ENCODE results near the gene LDLR. TPM values are rescaled to one million over a fixed set of nuclear protein-coding genes. Genes with fewer than 3 reads are reported as not detected.
A peak's percentile ranks its signal among the peaks of the same experiment; 100 is the strongest.

LDLR gene
- total RNA-seq, 4 donors from 2014 or later: 26.4 to 275 (median 109) TPM

DNA sequence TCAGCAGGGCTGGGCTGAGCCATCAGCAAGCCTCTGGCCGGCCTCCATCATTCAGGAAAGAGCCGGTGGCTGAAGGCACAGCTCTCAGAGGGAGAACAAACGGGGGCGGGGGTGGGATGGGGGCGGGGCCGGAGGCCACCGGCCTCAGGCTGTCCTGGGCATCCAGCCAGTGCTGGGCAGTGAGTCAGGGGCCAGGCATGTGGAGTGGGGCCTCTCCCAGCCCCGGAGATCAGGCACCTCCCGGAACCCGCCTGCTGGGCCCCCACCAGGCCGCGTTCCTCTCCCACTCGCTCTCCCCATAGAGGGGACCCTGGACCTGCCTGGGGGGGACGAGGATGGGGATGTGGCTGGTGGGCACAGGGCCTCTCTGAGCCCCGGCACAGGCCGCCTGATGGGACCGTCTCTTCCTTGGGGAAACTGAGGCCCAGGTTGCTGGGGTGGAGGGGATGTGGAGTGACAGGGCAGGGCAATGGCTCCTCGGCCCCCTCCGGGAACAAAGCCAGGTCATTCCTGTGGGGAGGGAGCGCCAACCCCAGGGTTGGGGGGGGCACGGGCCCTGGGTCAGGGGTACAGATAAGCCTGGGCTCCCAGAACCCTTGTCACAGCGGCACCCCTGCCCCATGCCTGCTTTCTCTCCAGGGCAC, 53.4 kb downstream of the LDLR start:
- no peaks in the 10 kb centered on the region for H3K27me3 ChIP-seq
- peak overlapping the region; percentile 85 to 96 (median 90) for H3K27ac ChIP-seq
- in situ Hi-C loops (cut with MboI; ENCODE audit: low pct_ligation_motif_present in 1 of 4, low pct_unique_long_range_greater_than_20kb in 1 of 4, low sequenced_read_pairs in 3 of 4) (no loop called here), intact Hi-C loops (cut with DNase I; ENCODE audit: low total_unique reads) (no loop called here)
- no peaks in the 10 kb centered on the region for H3K36me3 ChIP-seq
- WGBS, 2 donors (ENCODE audit: low coverage in 1 of 2): 23% methylated on average over 21 of the region's 22 CpGs; no CpG with 5 or more reads in 1 of the 2 donors
- H3K4me3 ChIP-seq: peak overlapping the region in 1 of 4 donors; percentile 4
- H3K4me1 ChIP-seq: peaks cover 34 to 56% (median 50%) of the 10 kb centered on the region in 4 donors
- TF ChIP-seq POLR2AphosphoS5 (IDR thresholded peaks at IDR 0.05): peak; percentile 39 to 53 (median 48)
- no peak for TF ChIP-seq POLR2A (IDR thresholded peaks at IDR 0.05)
- no peaks in the 10 kb centered on the region for H3K9me3 ChIP-seq
- DNase-seq: peak; percentile 75

DNA sequence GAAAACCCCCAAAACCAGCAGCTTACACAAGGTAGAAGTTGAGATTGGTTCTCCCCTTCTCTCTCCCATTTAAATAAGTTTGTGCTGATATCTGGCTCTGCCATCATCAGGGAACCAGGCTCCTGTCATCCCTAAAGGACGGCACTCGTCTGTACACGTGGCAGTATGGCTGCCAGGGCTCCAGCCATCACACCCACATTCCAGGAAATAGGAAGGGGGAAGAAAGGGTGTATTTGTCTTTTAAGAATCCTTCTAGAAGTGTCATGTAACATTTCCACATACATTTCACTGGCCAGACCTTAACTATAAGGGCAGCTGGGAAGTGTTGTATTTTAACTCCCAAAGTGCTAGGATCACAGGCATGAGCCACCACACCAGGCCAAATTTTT, 56.3 kb downstream of the LDLR start:
- no peak overlapping the region for H3K27ac ChIP-seq
- intact Hi-C loops (cut with DNase I; ENCODE audit: low total_unique reads): no loop called here
- WGBS, 2 donors (ENCODE audit: low coverage in 1 of 2): 98% methylated on average over 3 of the region's 3 CpGs; no CpG with 5 or more reads in 1 of the 2 donors

DNA sequence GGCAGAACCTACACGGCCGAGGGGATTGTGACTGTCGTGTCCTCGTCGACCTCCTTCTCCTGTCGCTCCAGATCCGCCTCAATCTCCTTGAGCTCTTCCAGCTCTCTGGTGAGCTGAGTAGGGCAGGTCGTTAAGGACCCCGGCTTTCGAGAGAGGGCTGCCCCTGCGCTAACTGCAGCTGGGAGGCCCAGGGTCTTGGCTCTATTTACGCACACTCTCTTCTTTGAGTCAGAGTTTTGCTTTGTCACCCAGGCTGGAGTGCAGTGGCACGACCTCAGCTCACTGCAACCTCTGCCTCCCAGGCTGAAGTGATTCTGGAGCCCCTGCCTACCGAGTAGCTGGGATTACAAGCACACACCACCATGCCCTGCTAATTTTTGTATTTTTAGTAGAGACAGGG, 58.7 kb downstream of the LDLR start:
- 90 to 93% methylated on average over 2 to 14 of the region's 14 CpGs for WGBS, 2 donors (ENCODE audit: low coverage in 1 of 2)
- peaks cover 3 to 25% (median 21%) of the 10 kb centered on the region in 4 donors for H3K4me1 ChIP-seq
- peak overlapping the region in 1 of 4 donors; percentile 6 for H3K27ac ChIP-seq
- H3K9me3 ChIP-seq: no peaks in the 10 kb centered on the region
- no peaks in the 10 kb centered on the region for H3K27me3 ChIP-seq
- DNase-seq: no peak
- H3K4me3 ChIP-seq: no peak overlapping the region
- TF ChIP-seq POLR2AphosphoS5 (IDR thresholded peaks at IDR 0.05): no peak
- TF ChIP-seq POLR2A (IDR thresholded peaks at IDR 0.05): no peak
- TF ChIP-seq, protein P1, sequence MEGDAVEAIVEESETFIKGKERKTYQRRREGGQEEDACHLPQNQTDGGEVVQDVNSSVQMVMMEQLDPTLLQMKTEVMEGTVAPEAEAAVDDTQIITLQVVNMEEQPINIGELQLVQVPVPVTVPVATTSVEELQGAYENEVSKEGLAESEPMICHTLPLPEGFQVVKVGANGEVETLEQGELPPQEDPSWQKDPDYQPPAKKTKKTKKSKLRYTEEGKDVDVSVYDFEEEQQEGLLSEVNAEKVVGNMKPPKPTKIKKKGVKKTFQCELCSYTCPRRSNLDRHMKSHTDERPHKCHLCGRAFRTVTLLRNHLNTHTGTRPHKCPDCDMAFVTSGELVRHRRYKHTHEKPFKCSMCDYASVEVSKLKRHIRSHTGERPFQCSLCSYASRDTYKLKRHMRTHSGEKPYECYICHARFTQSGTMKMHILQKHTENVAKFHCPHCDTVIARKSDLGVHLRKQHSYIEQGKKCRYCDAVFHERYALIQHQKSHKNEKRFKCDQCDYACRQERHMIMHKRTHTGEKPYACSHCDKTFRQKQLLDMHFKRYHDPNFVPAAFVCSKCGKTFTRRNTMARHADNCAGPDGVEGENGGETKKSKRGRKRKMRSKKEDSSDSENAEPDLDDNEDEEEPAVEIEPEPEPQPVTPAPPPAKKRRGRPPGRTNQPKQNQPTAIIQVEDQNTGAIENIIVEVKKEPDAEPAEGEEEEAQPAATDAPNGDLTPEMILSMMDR (IDR thresholded peaks at IDR 0.05): no peak
- TF ChIP-seq EP300 (IDR thresholded peaks at IDR 0.05; ENCODE audit: low read depth): no peak
- no peaks in the 10 kb centered on the region for H3K36me3 ChIP-seq
- in situ Hi-C loops (cut with MboI; ENCODE audit: low pct_ligation_motif_present in 1 of 4, low pct_unique_long_range_greater_than_20kb in 1 of 4, low sequenced_read_pairs in 3 of 4): no loop called here
- intact Hi-C loops (cut with DNase I; ENCODE audit: low total_unique reads): no loop called here

More for the DNA sequence above, 56.3 kb downstream of the LDLR start:
- in situ Hi-C loops (cut with MboI; ENCODE audit: low pct_ligation_motif_present in 1 of 4, low pct_unique_long_range_greater_than_20kb in 1 of 4, low sequenced_read_pairs in 3 of 4): no loop called here
- Histone ChIP-seq H3K4me3 (no peak overlapping the region), H3K36me3 (no peaks in the 10 kb centered on the region), H3K9me3 (no peaks in the 10 kb centered on the region), H3K27me3 (no peaks in the 10 kb centered on the region), H3K4me1 (peaks cover 12 to 28% (median 23%) of the 10 kb centered on the region in 4 donors)
- no peak for DNase-seq
- TF ChIP-seq, protein P1 (IDR thresholded peaks at IDR 0.05): no peak
- TF ChIP-seq POLR2A (IDR thresholded peaks at IDR 0.05): no peak

DNA sequence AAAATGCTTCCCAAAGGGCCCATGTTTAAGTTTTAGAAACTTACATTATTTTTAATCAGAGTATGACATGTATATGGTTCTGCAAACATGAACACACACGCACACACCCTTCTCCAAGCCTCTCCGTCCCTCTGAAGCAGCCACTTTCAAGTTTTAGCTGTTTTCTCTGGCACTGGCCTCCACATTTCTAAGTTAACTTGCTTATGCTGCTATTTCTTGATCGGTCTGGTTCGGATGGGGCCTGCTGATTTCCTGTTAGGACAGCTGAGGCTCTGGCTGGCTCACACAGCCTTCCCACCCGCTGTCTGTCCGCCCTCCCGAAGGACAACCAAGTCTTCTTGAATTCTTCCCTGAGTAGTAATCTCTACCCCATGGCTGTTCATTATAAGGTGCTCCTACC, 61.9 kb downstream of the LDLR start:
- H3K4me1 ChIP-seq: peaks cover 10 to 36% (median 26%) of the 10 kb centered on the region in 4 donors
- no peak for TF ChIP-seq POLR2A (IDR thresholded peaks at IDR 0.05)
- TF ChIP-seq POLR2AphosphoS5 (IDR thresholded peaks at IDR 0.05): no peak
- TF ChIP-seq, protein P1 (IDR thresholded peaks at IDR 0.05): no peak
- TF ChIP-seq EP300 (IDR thresholded peaks at IDR 0.05; ENCODE audit: low read depth): no peak
- in situ Hi-C loops (cut with MboI; ENCODE audit: low pct_ligation_motif_present in 1 of 4, low pct_unique_long_range_greater_than_20kb in 1 of 4, low sequenced_read_pairs in 3 of 4): no loop called here
- peak overlapping the region; percentile 74 to 86 (median 76) for H3K27ac ChIP-seq
- H3K36me3 ChIP-seq: no peaks in the 10 kb centered on the region
- 77 to 90% methylated on average over 2 to 7 of the region's 7 CpGs for WGBS, 2 donors (ENCODE audit: low coverage in 1 of 2)
- no peak for DNase-seq
- no peak overlapping the region for H3K4me3 ChIP-seq
- intact Hi-C loops (cut with DNase I; ENCODE audit: low total_unique reads): no loop called here
- H3K27me3 ChIP-seq: no peaks in the 10 kb centered on the region
- no peaks in the 10 kb centered on the region for H3K9me3 ChIP-seq

Data from transverse colon (tissue), 4 donors.